Activated CD8-positive, alpha-beta T cell treated with anti-CD3 and anti-CD28 coated beads for 36 hours (primary cell): ENCODE results near the gene GORASP1. TPM values are rescaled to one million over a fixed set of nuclear protein-coding genes. Genes with fewer than 3 reads are reported as not detected.
A peak's percentile ranks its signal among the peaks of the same experiment; 100 is the strongest.

Experiments
- ATAC-seq: fragments of 200-7000 bp; cut with Tn5 transposase; one replicate; pipeline ENCODE4 v1.10.0; 2021; ENCODE audit warnings: mild to moderate bottlenecking, moderate library complexity
- CTCF ChIA-PET: fragments of 350-600 bp; sonication (Branson Sonifier 250); formaldehyde crosslinking; loops from one replicate; lab custom pipeline; 2021; ENCODE audit warnings: antibody characterized with exemption; lab: Charles Lee
- POLR2A ChIA-PET: fragments of 350-600 bp; sonication (Branson Sonifier 250); formaldehyde crosslinking; loops from one replicate; lab custom pipeline; 2021; ENCODE audit warnings: antibody characterized with exemption; lab: Charles Lee
- DNase-seq: peaks from one replicate; pipeline ENCODE4 v3.0.0-alpha.2; 2020
- H3K27ac Mint-ChIP-seq: one replicate; pipeline ENCODE4 v1.8.0; 2021; ENCODE audit warnings: mild to moderate bottlenecking, mixed read lengths
- H3K27me3 Mint-ChIP-seq: one replicate; pipeline ENCODE4 v1.8.0; 2021; ENCODE audit warnings: mixed read lengths
- H3K36me3 Mint-ChIP-seq: one replicate; pipeline ENCODE4 v1.8.0; 2021; ENCODE audit warnings: low read depth, mixed read lengths
- H3K4me1 Mint-ChIP-seq: one replicate; pipeline ENCODE4 v1.8.0; 2021; ENCODE audit warnings: low read depth, mixed read lengths
- H3K4me3 Mint-ChIP-seq: one replicate; pipeline ENCODE4 v1.8.0; 2021; ENCODE audit warnings: mild to moderate bottlenecking, moderate library complexity, mixed read lengths
- H3K9me3 Mint-ChIP-seq: one replicate; pipeline ENCODE4 v1.8.0; 2021; ENCODE audit warnings: mixed read lengths
- intact Hi-C: fragments of 100-400 bp; cut with micrococcal nuclease; formaldehyde crosslinking; loops from one replicate; pipeline ENCODE4 v1.10.0; 2022
- microRNA-seq: library from miRNA; unstranded; fragments of <30 nt; microRNA quantifications from one replicate; pipeline ENCODE4 v1.2.0, GENCODE V29; 2022; ENCODE audit warnings: borderline microRNAs expressed, borderline replicate concordance
- total RNA-seq, 2 experiments: library from RNA; stranded (reverse); gene quantifications; one replicate each; pipeline ENCODE4 v1.2.3, GENCODE V29; 2021
- TF ChIP-seq, protein P1 (sequence below): fragments of 200-600 bp; IDR thresholded peaks from one replicate; pipeline ENCODE4 v1.8.0; 2022; ENCODE audit warnings: antibody characterized with exemption, mild to moderate bottlenecking

GORASP1 gene
- total RNA-seq, 2 experiments from 2014 or later: 16.2 to 18.3 TPM

DNA sequence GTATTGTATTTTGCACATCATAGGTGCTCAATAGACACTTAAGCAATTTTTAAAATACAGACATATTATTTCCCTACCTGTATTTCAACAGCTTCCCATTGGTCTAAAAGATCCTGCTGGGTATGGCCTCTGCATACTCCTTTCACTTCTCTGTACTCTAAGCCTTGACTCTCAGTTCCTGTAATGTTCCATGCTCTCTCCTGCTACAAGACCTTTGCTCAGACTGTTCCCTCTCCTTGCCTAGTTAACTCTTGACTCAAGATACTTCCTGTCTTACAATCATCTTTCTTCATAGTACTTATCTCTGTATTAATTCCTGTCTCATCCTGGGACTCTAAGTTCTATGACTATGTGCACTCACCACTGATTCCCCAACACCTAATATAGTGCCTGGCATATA is 57.4 kb downstream of the GORASP1 start:
- POLR2A ChIA-PET: no interaction called here
- DNase-seq (no peak), ATAC-seq (no peak)
- CTCF ChIA-PET: interaction anchor here (1.4 kb wide), 1 partner anchor 20 kb away, joined by 3 read pairs; no protein-coding TSS in a partner anchor
- TF ChIP-seq, protein P1, sequence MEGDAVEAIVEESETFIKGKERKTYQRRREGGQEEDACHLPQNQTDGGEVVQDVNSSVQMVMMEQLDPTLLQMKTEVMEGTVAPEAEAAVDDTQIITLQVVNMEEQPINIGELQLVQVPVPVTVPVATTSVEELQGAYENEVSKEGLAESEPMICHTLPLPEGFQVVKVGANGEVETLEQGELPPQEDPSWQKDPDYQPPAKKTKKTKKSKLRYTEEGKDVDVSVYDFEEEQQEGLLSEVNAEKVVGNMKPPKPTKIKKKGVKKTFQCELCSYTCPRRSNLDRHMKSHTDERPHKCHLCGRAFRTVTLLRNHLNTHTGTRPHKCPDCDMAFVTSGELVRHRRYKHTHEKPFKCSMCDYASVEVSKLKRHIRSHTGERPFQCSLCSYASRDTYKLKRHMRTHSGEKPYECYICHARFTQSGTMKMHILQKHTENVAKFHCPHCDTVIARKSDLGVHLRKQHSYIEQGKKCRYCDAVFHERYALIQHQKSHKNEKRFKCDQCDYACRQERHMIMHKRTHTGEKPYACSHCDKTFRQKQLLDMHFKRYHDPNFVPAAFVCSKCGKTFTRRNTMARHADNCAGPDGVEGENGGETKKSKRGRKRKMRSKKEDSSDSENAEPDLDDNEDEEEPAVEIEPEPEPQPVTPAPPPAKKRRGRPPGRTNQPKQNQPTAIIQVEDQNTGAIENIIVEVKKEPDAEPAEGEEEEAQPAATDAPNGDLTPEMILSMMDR: no peak
- Mint-ChIP-seq H3K4me1 (peaks cover 37% of the 10 kb centered on the region), H3K27ac (peak overlapping the region; percentile 40), H3K4me3 (no peak overlapping the region), H3K27me3 (no peaks in the 10 kb centered on the region), H3K36me3 (no peaks in the 10 kb centered on the region), H3K9me3 (no peaks in the 10 kb centered on the region)
- intact Hi-C loops: no loop called here

Small RNA genes lying within 50 kb of the gene (microRNA-seq; reads per million reads assigned to microRNA genes)
- not detected for gene MIR6822

Other genes with a start within 250 kb of the GORASP1 start
- gene SCN11A, start 55.7 kb downstream of the GORASP1 start, total RNA-seq: not detected
- gene WDR48, start 55.6 kb downstream of the GORASP1 start, total RNA-seq: 10 to 100 TPM; 33.2 to 34.7 TPM
- under 1 TPM; 0.69 to 0.79 TPM for gene TTC21A, start 53 bp upstream of the GORASP1 start, total RNA-seq
- gene CSRNP1, start 46.0 kb upstream of the GORASP1 start, total RNA-seq: 10 to 100 TPM; 88.0 to 88.3 TPM
- 1 to 10 TPM; 2.5 TPM for gene XIRP1, start 85.0 kb upstream of the GORASP1 start, total RNA-seq
- under 1 TPM; 0.34 to 0.88 TPM for gene CX3CR1, start 172.4 kb upstream of the GORASP1 start, total RNA-seq
- under 1 TPM; 0.34 to 0.56 TPM for gene CCR8, start 222.1 kb upstream of the GORASP1 start, total RNA-seq